GM19397 (cell line): ENCODE measurements around the gene NAP1L2.
"Not testable (repeated sequence)": the region's sequence is repeated elsewhere in the genome, so short reads cannot be mapped to it uniquely, and the experiment has no call there.

ENCODE experiments used
- ATAC-seq: cut with Tn5 transposase; IDR thresholded peaks from one replicate; pipeline ENCODE4 v1.9.1; 2021; ENCODE audit warnings: mild to moderate bottlenecking, moderate library complexity; ENCODE audit not compliant: unreplicated experiment

NAP1L2 gene, protein sequence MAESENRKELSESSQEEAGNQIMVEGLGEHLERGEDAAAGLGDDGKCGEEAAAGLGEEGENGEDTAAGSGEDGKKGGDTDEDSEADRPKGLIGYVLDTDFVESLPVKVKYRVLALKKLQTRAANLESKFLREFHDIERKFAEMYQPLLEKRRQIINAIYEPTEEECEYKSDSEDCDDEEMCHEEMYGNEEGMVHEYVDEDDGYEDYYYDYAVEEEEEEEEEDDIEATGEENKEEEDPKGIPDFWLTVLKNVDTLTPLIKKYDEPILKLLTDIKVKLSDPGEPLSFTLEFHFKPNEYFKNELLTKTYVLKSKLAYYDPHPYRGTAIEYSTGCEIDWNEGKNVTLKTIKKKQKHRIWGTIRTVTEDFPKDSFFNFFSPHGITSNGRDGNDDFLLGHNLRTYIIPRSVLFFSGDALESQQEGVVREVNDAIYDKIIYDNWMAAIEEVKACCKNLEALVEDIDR

DNA sequence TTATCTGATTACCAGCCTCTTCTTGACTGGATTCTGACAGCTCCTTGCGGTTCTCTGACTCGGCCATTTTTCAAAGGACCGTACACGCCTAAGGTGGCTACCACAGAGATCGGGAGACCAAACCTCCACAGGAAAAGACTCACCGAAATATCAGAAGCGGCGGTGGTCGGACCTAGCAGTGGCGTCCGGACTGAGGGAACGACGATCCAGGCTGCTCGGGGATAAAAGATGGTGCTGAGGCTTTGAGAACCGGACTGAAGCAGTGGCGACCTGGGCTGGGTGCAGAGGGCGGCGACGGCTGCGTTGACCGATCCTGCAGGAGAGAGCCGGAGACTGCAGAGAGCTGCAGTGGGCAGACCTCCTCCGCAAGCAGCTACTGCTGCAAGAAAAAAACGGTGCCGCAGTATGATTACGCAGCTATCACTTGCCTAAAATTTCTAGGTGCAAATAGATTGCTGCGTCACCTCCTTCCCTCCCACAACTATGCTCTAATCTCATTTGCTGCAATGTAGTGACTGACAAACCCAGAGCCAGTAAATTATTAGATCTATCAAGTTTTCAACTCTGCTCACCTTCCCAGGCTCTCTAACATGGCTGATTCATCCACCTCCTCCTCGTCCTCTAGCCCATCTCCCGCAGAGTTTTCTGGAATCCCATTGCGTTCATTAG, at the start of gene NAP1L2:
Gene NAP1L2, minus strand, starts transcription at position 426 of the 669 bp plus-strand sequence. Its CDS starts 359 bp downstream, at position 67.
- peak; percentile 50 for ATAC-seq

DNA sequence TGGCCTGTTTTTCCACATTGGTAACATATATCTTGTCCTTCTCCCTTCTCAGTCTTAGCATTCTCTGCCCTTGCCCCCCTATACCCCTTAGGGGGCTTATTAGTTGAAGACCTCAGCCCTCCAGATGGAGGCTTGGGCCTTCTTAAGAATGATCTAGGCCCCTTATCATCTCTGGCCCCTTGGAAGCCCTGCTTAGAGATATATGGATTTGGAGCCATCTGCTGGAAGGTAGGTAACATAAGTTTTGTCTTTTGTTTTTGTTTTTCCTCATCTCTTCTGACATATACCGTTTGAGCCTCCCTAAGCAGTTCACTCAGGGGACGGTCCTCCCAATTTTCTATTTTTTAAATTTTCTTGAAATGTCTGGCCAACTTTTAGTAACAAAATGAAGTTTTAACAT, 48.3 kb upstream of the NAP1L2 start:
- ATAC-seq, result no peak

DNA sequence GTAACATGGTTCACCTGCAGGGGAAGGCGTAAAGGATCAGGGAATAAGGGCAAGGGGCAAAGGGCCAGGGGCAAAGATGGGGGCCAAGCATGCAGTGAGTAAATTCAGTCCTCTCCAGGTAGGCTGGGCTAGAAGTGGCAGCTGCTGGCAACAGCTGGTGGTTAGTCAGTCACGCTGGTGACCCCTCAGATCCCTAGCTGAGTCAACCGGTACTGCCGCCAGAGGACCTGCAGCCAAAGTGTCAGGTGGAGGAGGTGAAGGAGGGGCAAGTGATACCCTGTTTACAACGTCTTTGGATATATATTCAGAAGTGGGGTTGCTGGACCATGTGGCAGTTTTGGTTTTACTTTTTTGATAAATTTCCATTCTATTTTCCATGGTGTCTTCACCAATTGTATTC, 24.6 kb upstream of the NAP1L2 start:
- ATAC-seq, result no peak

DNA sequence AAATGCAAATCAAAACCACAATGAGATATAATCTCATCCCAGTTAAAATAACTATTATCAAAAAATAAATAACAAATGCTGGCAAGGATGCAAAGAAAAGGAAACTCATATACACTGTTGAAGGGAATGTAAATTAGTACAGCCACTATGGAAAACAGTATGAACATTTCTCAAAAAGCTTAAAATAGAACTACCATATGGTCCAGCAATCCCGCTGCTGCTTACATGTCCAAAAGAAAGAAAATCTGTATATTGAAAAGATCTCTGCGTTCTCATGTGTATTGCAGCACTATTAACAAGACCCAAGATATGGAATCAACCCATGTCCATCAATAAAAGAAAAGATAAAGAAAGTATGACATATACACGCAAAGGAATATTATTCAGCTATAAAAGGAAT, 3.0 kb upstream of the NAP1L2 start:
- ATAC-seq, result no peak

DNA sequence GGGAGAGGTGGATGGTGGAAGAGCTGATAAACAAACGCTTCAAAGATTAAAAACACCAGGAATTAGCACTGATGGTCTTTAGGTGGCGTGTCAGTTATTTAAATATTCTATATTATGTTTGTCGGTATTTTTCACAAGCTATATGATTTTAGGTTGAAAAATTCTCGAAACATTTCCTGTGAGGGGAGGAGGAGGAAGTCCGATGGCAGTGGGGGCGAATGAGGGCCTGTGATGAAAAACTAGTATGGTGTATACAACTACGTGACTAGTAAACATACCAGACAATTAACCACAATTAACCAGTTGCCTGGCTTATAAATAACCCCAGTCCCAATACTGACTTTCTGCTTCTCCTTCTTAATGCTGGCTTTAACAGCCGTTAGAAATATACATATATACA, 595 bp upstream of the NAP1L2 start:
- no peak for ATAC-seq

DNA sequence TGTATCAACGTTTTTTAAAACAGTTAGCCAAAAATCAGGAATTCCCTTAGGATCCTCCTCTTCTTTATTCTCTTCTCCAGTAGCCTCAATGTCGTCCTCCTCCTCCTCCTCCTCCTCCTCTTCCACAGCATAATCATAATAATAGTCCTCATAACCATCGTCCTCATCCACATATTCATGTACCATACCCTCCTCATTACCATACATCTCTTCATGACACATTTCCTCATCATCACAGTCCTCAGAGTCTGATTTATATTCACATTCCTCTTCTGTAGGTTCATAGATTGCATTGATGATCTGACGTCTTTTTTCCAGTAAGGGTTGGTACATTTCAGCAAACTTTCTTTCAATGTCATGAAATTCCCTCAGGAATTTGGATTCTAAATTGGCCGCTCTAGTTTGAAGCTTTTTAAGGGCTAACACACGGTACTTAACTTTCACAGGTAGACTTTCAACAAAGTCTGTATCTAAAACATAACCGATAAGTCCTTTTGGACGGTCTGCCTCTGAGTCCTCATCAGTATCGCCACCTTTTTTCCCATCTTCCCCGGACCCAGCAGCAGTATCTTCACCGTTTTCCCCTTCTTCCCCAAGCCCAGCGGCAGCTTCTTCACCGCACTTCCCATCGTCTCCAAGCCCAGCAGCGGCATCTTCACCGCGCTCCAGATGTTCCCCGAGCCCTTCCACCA, 771 bp downstream of the NAP1L2 start:
- no peak for ATAC-seq

DNA sequence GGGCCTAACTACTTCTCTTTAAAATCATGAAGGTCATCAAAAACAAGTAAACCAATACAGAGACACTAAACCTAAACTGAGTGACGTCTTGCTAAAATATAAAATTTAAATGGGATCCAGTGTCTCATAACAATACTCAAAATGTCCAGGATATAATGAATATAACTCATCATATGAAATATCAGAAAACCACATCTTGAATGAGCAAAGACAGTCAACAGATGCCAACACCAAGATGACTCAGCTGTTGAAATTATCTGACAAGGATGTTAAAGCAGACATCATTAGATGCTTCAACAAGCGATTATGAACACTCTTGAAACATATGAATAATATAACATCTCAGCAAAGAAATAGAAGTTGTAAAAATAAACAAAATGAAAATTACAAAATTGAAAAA, 8.3 kb downstream of the NAP1L2 start:
- no peak for ATAC-seq

DNA sequence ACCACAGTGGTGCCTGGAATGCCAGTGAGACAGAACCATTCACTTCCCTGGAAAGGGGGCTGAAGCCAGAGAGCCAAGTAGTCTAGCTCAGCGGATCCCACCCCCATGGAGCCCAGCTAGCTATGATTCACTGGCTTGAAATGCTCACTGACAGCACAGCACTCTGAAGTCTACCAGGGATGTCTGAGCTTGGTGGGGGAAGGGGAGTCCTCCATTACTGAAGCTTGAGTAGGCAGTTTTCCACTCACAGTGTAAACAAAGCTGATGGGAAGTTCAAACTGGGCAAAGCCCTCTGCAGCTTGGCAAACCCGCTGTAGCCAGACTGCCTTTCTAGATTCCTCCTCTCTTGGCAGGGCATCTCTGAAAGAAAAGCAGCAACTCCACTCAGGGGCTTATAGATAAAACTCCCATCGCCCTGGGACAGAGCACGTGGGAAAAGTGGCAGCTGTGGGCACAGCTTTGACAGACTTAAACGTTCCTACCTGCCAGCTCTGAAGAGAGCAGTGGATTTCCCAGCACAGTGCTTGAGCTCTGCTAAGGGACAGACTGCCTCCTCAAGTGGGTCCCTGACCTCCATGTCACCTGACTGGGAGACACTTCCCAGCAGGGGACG, 32.0 kb downstream of the NAP1L2 start:
- no peak for ATAC-seq

DNA sequence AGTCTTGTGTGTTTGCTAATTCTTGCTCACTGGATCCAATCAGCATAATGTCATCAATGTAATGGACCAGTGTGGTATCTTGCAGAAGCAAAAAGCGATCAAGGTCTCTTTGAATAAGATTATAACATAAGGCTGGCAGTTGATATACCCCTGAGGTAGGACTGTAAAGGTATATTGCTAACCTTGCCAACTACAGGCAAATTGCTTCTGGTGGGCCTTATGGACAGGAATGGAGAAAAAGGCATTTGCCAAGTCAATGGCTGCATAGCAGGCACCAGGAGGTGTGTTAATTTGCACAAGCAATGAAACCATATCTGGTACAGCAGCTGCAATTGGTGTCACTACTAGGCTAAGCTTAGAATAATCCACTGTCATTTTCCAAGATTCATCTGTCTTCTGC, 45.7 kb downstream of the NAP1L2 start:
- ATAC-seq, result not testable (repeated sequence)
